Panc1 (cell line): ENCODE measurements around the gene MICALL1.

Source experiments
- POLR2AphosphoS5 ChIP-seq: IDR thresholded peaks from 2 replicates; pipeline ENCODE4 v1.6.1; 2012; ENCODE audit warnings: mild to moderate bottlenecking, low read depth, low read length, moderate library complexity
- SIN3A ChIP-seq: IDR thresholded peaks from 2 replicates; pipeline ENCODE4 v1.6.1; 2012; ENCODE audit warnings: low read depth, mild to moderate bottlenecking, low read length, moderate library complexity, borderline replicate concordance; ENCODE audit not compliant: insufficient read depth
- TCF7L2 ChIP-seq: IDR thresholded peaks from 2 replicates; pipeline ENCODE4 v1.6.1; 2011; ENCODE audit warnings: mild to moderate bottlenecking, low read depth, low read length, inconsistent platforms
- TF ChIP-seq, protein P1 (sequence below): fragments of 450-650 bp; IDR thresholded peaks from 2 replicates; pipeline ENCODE4 v1.5.1; 2017; ENCODE audit warnings: mild to moderate bottlenecking

DNA sequence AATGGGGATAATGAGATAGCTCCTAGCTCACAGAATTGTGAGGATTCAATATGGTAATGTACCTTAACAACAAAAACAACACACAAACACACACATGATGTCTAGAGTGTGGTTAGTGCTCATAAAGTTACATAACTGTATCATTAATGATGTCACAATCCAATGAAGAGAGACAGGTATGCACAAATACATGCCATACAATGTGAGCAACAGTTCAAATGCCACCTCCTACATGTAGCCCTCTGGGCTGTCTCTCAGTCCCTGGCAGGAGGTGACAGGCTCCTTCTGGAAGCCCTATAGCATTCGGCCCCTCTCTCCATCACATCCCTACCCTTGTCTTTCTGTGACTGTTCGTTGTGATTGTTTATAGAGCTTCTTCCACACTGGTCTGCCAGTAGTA lies 8.3 kb upstream of the MICALL1 start:
- TF ChIP-seq, protein P1, sequence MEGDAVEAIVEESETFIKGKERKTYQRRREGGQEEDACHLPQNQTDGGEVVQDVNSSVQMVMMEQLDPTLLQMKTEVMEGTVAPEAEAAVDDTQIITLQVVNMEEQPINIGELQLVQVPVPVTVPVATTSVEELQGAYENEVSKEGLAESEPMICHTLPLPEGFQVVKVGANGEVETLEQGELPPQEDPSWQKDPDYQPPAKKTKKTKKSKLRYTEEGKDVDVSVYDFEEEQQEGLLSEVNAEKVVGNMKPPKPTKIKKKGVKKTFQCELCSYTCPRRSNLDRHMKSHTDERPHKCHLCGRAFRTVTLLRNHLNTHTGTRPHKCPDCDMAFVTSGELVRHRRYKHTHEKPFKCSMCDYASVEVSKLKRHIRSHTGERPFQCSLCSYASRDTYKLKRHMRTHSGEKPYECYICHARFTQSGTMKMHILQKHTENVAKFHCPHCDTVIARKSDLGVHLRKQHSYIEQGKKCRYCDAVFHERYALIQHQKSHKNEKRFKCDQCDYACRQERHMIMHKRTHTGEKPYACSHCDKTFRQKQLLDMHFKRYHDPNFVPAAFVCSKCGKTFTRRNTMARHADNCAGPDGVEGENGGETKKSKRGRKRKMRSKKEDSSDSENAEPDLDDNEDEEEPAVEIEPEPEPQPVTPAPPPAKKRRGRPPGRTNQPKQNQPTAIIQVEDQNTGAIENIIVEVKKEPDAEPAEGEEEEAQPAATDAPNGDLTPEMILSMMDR, result no peak
- TF ChIP-seq POLR2AphosphoS5, result no peak
- TF ChIP-seq TCF7L2, result no peak
- TF ChIP-seq SIN3A, result no peak
